ENCODE measurements around the gene ZNF714. TPM values are rescaled to one million over a fixed set of nuclear protein-coding genes. Genes with fewer than 3 reads are reported as not detected.
A peak's percentile ranks its signal among the peaks of the same experiment; 100 is the strongest.
"Not testable (repeated sequence)": the region's sequence is repeated elsewhere in the genome, so short reads cannot be mapped to it uniquely, and the experiment has no call there.

Gene ZNF714
- total RNA-seq, 1 donor from 2014 or later, result 22.0 TPM

DNA sequence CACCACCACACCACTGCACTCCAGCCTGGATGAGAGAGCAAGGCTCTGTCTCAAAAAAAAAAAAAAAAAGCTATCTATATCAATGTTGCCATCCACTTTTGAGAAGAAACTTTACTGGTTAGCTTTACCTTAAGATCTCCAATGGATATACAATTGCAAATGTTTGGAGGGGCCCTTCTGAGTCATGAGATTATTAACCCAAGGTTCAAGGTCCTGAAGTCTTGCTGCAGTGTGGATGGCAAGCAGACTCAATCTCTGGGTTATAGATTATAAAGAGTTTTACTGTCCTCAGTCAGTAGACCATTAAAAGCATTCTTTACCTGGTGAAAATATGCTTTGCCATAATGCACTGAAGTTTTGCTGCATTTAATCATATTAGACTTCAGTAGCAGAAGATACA is 56.1 kb downstream of the ZNF714 start:
- no peak for TF ChIP-seq CTCF (IDR thresholded peaks at IDR 0.05; ENCODE audit: partially characterized antibody, unreplicated experiment)

GRCh38 chr19:21141006-21141405 is 59.0 kb downstream of the ZNF714 start:
- H3K9me3 Mint-ChIP-seq (ENCODE audit: unreplicated experiment); H3K27ac Mint-ChIP-seq (ENCODE audit: unreplicated experiment); H3K4me3 Mint-ChIP-seq (ENCODE audit: unreplicated experiment); DNase-seq; H3K4me1 Mint-ChIP-seq (ENCODE audit: low read depth, unreplicated experiment); H3K27me3 Mint-ChIP-seq (ENCODE audit: unreplicated experiment): not testable (repeated sequence)
- peaks cover 11% of the 10 kb centered on the region for H3K36me3 Mint-ChIP-seq (ENCODE audit: unreplicated experiment)

More for the DNA sequence above, 56.1 kb downstream of the ZNF714 start:
- H3K9me3 Mint-ChIP-seq (ENCODE audit: unreplicated experiment), result peaks cover 10% of the 10 kb centered on the region
- H3K36me3 Mint-ChIP-seq (ENCODE audit: unreplicated experiment), result peaks cover 12% of the 10 kb centered on the region
- no peak overlapping the region for H3K27ac Mint-ChIP-seq (ENCODE audit: unreplicated experiment)
- no peak for DNase-seq
- no peak overlapping the region for H3K4me3 Mint-ChIP-seq (ENCODE audit: unreplicated experiment)
- H3K4me1 Mint-ChIP-seq (ENCODE audit: low read depth, unreplicated experiment), result peaks cover 2% of the 10 kb centered on the region
- peaks cover 8% of the 10 kb centered on the region for H3K27me3 Mint-ChIP-seq (ENCODE audit: unreplicated experiment)

DNA sequence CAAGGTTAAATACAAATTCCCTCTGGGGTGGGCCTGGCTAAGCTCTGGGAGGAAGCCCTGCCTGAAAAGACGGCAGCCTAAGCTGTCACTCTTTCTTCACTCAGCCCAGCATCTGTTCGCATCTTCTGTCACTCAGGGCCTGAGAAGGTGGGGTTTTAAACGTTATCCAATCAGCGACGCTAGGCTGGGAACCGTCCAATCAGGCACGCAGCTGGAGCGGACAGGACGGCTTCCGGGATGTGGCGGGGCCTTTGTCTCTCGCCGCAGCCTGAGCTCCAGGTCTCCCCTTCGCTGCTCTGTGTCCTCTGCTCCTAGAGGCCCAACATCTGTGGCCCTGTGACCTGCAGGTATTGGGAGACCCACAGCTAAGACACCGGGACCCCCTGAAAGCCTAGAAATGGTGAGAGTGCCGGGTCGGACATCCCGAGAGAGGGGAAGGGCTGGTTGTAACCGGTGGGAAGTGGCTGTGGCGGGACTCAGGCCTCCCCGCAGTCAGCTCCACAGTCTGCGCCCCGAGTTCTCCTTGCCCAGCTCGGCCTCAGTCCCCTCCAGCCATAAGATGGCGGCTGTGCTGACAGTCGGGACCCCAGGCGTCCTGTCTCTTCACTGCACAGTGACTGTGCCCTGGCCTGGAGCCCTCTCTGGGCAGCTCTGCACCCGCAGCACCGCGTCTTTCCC is 59.9 kb downstream of the ZNF714 start, which contains the start of gene ZNF431:
TSS of gene ZNF431 (plus strand) at position 254 of the 678 bp plus-strand sequence. CDS start at position 398, 144 bp downstream.
- no peak for TF ChIP-seq CTCF (IDR thresholded peaks at IDR 0.05; ENCODE audit: partially characterized antibody, unreplicated experiment)
- H3K27ac Mint-ChIP-seq (ENCODE audit: unreplicated experiment), result peak within 1 kb of the TSS; percentile 100
- H3K4me1 Mint-ChIP-seq (ENCODE audit: low read depth, unreplicated experiment), result peaks cover 5% of the 10 kb centered on the region
- H3K4me3 Mint-ChIP-seq (ENCODE audit: unreplicated experiment), result peak within 1 kb of the TSS; percentile 97
- H3K9me3 Mint-ChIP-seq (ENCODE audit: unreplicated experiment), result peaks cover 13% of the 10 kb centered on the region
- peaks cover 10% of the 10 kb centered on the region for H3K27me3 Mint-ChIP-seq (ENCODE audit: unreplicated experiment)
- peak; percentile 90 for DNase-seq
- peaks cover 19% of the 10 kb centered on the region for H3K36me3 Mint-ChIP-seq (ENCODE audit: unreplicated experiment)

GRCh38 chr19:21143428-21143827 is 61.4 kb downstream of the ZNF714 start:
- no peak for TF ChIP-seq CTCF (IDR thresholded peaks at IDR 0.05; ENCODE audit: partially characterized antibody, unreplicated experiment)
- Mint-ChIP-seq H3K27ac (ENCODE audit: unreplicated experiment) (peak overlapping the region; percentile 100), H3K9me3 (ENCODE audit: unreplicated experiment) (peaks cover 14% of the 10 kb centered on the region), H3K27me3 (ENCODE audit: unreplicated experiment) (peaks cover 10% of the 10 kb centered on the region), H3K36me3 (ENCODE audit: unreplicated experiment) (peaks cover 27% of the 10 kb centered on the region), H3K4me1 (ENCODE audit: low read depth, unreplicated experiment) (peaks cover 5% of the 10 kb centered on the region), H3K4me3 (ENCODE audit: unreplicated experiment) (peak overlapping the region; percentile 97)
- DNase-seq, result no peak

GRCh38 chr19:21143854-21144253 is 61.9 kb downstream of the ZNF714 start:
- no peak overlapping the region for H3K27ac Mint-ChIP-seq (ENCODE audit: unreplicated experiment)
- no peak for DNase-seq
- peak overlapping the region; percentile 52 for H3K4me3 Mint-ChIP-seq (ENCODE audit: unreplicated experiment)
- peaks cover 5% of the 10 kb centered on the region for H3K4me1 Mint-ChIP-seq (ENCODE audit: low read depth, unreplicated experiment)
- H3K9me3 Mint-ChIP-seq (ENCODE audit: unreplicated experiment), result peaks cover 14% of the 10 kb centered on the region
- peaks cover 10% of the 10 kb centered on the region for H3K27me3 Mint-ChIP-seq (ENCODE audit: unreplicated experiment)
- no peak for TF ChIP-seq CTCF (IDR thresholded peaks at IDR 0.05; ENCODE audit: partially characterized antibody, unreplicated experiment)
- peaks cover 31% of the 10 kb centered on the region for H3K36me3 Mint-ChIP-seq (ENCODE audit: unreplicated experiment)
